Germinal center (tissue), 1 donor: Measurements from ENCODE around the gene ZFP91.
A peak's percentile ranks its signal among the peaks of the same experiment; 100 is the strongest.
"Not testable (repeated sequence)": the region's sequence is repeated elsewhere in the genome, so short reads cannot be mapped to it uniquely, and the experiment has no call there.

Experiments
- DNase-seq: peaks from one replicate; pipeline ENCODE4 v3.0.0; 2012; ENCODE audit warnings: mixed read lengths, low spot score

The ZFP91 gene, protein sequence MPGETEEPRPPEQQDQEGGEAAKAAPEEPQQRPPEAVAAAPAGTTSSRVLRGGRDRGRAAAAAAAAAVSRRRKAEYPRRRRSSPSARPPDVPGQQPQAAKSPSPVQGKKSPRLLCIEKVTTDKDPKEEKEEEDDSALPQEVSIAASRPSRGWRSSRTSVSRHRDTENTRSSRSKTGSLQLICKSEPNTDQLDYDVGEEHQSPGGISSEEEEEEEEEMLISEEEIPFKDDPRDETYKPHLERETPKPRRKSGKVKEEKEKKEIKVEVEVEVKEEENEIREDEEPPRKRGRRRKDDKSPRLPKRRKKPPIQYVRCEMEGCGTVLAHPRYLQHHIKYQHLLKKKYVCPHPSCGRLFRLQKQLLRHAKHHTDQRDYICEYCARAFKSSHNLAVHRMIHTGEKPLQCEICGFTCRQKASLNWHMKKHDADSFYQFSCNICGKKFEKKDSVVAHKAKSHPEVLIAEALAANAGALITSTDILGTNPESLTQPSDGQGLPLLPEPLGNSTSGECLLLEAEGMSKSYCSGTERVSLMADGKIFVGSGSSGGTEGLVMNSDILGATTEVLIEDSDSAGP

DNA sequence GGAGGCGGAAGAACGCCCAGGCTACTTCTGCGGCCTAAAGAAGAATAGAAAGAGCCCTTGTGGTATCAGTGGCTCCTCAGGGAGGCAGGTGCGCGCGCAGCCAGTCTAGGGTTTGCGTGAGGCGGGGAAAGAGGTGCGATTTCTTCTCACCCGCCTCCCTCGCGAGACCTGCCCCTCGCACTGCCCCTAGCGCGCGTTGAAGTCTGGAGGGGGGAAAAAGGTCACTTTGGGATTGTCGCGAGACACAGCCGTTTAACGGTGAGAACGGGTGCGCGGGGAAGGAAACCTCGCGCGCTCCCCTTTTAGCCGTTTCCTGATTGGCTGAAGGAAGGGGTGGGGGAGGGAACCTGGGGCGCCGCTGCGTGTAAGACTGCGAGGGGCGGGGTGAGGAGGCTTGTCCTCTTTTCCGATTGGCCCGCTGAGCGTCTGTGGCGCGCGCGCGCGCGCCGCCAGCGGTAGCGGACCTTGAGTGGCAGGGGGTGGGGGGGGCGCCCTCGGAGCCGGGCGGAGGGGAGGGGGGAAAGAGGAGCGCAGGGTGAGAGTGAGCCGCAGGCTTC is at the start of gene ZFP91:
TSS of gene ZFP91 (plus strand) at position 429 of the 557 bp plus-strand sequence. CDS start 219 bp downstream, outside the sequence.
- peak; percentile 93 for DNase-seq

DNA sequence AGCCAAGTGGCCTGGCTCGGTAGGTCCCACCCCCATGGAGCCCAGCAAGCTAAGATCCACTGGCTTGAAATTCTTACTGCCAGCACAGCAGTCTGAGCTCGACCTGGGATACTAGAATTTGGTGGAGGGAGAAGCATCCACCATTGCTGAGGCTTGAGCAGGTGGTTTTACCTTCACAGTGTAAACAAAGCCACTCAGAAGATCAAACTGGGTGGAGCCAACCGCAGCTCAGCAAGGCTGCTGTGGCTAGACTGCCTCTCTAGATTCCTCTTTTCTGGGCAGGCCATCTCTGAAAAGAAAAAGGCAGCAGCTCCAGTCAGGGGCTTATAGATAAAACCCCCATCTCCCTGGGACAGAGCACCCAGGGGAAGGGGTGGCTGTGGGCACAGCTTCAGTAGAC is 48.6 kb upstream of the ZFP91 start:
- DNase-seq: no peak

DNA sequence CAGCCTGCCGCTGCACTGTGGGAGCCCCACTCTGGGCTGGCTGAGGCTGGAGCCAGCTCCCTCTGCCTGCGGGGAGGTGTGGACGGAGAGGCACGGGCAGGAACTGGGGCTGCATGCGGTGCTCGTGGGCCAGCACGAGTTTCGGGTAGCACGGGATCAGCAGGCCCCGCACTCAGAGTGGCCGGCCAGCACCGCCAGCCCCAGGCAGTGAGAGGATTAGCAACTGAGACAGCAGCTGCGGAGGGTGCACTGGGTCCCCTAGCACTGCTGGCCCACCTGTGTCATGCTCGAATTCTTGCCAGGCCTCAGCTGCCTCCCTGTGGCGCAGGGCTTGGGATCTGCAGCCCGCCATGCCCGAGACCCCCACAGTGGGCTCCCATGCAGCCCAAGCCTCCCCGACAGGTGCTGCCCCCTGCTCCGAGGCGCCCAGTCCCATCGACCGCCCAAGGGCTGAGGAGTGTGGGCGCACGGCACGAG is 47.0 kb upstream of the ZFP91 start:
- no peak for DNase-seq

DNA sequence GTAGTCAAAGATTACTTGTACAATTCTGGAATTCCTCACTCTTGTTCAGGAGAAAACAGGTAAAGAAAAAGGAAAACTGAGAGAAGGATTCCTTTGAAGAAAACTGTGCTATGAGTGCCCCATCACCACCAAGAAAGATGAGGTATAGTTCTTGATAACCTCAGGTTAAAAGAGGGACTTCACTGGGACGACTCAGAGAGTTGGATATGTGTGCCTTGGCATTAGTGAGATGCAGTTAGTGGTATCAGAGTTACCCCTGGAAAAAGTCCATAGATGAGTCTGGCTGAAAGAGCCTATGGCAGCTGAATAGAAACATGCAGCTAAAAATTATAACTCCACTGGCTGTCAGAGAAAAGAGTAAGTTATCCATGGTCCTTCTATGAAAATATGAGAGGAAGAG is 32.0 kb upstream of the ZFP91 start:
- no peak for DNase-seq

- no peak for DNase-seq
Measured at GRCh38 chr11:58549644-58550043, 29.2 kb upstream of the ZFP91 start.

DNA sequence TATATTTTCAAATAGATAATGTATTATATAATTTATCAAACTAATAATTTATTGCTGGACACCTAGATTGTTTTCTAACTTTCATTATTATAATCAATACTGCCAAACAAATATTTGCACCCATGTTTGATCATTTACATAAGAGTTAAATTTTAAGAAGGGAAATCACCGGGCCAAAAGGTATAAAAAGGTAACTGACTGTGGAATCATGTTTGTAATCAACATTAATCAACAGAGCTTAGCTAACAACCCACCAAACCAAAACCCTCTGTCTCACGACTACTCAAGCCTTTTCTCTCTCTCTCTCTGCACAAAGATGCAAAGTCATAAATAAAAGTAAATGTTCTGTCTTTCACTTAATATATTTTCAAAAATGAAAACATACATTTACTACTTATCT is 18.0 kb upstream of the ZFP91 start:
- DNase-seq: no peak

- DNase-seq: no peak
Measured at GRCh38 chr11:58561394-58562098, 17.3 kb upstream of the ZFP91 start.

DNA sequence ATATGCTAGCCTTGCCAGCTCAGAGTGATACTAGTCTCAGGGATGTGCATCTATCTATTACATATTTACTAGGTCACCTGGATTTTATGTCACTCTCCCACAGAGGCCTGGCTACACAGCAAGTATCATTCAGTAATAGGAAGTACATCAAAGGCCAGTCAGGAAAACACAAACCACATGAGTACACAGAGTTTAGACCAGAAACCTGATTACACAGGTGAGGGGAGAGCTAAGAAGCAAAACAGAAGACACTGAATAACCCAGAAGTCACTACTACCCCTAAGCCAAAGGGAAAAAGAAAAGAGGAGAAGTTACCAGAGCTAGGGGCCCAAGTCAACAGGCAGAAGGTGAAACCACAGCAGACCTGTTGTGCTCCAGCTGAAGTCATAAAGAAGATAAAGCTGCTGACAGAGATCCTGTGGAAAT is 16.5 kb upstream of the ZFP91 start:
- no peak for DNase-seq

DNA sequence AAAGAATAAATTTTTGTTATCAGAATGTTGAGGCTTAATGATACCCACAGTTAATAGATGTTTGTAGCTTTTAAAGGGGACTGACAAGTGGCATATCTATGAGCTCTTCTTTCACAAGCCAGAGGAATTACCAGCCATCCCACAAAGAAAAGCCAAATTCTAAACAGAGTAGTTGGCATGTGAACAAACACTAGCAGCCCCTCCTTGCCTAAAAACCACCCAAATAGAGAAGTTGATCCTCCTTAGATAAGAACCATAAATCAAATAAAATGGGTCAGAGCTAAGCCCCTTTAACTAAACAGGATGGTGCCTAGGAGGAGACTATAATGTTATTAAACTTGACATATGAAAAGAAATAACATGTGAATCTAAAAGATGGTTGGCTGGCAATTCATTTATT is 14.6 kb upstream of the ZFP91 start:
- no peak for DNase-seq

DNA sequence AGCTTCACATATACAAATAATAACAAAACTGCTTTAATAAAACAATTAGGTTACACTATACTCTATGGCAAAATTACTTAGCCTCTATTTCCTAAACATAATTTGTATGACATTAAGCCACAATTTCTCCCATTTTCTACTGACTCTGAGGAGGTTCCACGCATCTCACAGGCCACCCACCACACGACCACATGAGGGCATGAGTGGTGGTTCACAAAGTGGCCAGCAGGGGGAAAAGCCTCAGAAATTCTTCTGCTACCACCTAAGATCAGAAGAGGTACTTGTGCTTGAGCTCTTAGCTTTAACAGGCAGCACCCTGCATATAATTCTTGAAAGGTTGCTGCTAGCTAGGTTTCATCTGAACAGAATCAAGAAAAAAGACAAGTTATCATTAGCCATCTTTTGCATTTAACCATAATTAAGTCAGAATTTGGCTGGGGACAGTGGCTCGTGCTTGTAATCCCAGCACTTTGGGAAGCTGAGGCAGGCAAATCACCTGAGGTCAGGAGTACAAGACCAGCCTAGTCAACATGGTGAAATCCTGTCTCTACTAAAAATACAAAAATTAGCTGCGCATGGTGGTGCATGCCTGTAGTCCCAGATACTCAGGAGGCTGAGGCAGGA is 10.9 kb upstream of the ZFP91 start:
- peak; percentile 58 for DNase-seq

DNA sequence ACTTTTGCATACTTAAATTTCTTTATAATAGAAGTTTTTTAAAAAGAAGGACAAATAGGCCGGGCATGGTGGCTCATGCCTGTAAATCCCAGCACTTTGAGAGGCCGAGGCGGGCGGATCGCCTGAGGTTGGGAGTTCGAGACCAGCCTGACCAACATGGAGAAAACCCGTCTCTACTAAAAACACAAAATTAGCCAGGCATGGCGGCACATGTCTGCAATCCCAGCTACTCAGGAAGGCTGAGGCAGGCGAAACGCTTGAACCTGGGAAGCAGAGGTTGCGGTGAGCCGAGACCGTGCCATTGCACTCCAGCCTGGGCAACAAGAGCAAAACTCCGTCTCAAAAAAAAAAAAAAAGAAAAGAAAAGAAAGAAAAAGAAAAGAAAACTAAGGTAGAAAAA is 6.0 kb upstream of the ZFP91 start:
- not testable (repeated sequence) for DNase-seq

DNA sequence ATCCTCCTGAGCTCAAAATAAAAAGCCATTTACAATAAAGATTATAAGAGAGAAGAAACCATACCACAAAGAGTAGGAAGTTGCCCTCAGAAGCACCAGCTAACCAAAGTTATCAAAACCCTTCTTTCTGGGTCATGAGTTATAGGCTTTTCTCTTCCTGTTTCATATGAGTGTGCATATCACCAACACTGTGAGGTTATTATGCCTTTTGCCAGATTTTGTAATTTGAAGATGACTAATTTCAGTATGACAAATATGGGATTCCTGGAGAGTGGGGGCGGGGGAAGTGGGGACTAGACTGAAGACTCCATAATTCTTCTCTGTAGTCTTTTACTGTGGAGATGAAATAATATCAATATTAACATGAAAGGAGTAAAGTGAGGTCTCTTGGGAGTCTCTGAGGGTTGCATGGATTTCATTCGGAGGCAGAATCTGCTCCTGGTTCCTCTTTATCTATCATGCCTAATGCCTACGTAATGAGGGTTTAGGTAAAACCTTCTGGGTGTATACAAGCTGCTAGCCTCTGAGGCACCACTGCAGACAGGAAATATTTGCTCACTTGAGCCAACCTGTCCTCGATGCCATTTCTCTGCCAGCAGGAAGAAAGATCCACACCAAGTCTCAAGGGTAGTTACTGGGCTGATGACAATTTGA is 5.3 kb upstream of the ZFP91 start:
- peak; percentile 42 for DNase-seq

- DNase-seq: no peak
Measured at GRCh38 chr11:58574881-58575280, 4.0 kb upstream of the ZFP91 start.

GRCh38 chr11:58575377-58576020 is 3.4 kb upstream of the ZFP91 start, which contains the start of gene LPXN:
Gene LPXN, minus strand, starts transcription at chr11:58575856. Its CDS starts 84 bp downstream, at chr11:58575772.
- DNase-seq: peak; percentile 51

DNA sequence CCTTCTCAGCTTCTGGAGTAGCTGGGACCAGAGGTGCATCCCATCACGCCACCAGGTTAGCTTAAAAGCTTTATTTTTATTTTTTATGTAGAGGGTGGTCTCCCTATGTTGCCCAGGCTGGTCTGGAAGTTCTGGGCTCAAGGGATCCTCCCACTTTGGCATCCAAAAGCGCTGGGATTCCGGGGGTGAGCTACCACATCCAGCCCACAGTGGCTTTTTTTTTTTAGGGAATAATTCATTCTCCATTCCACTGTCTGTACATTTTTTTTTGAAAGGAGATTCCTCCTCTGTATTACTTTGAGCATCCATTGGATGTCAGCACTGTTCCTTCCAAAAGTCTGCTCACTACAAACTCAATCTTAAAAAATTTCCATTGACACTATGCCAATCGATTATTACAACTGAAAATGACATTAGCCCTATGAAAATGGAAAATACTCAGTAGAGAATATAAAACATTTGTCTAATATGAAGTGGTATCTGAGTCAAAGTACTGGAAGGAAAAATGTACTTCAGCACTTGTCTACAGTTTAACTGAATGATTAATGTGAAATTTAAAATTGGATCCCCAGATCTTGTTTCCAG is 1.9 kb upstream of the ZFP91 start:
- no peak for DNase-seq

DNA sequence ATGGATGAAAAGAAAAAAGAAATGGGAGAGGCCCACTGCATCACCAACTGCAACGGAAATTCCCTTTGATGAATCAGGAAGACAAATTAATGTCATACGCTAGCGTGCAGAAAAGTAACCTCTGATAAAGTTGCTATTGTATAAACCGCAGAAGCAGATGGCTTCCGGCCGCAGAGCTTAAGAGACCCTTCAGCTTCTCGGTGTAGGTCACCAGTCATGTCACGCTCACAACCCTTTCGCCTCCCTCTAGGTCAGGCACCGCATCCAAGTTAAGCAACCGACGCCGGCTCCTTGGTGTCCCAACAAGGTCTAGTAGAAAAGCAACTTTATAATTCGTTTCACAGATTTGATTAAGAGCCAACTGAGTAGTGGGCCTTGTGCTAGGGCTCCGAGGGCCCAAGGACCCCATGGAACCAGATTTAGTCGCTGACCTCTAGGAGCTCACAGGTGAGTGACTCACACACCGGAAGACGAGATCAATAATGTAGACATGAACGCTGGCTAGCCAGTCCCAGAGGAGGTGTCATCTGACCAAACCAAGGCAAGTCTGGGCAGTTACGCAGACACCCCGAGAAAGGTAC is 1.2 kb upstream of the ZFP91 start:
- peak; percentile 24 for DNase-seq

- peak; percentile 76 for DNase-seq
Measured at GRCh38 chr11:58578136-58578634, 678 bp upstream of the ZFP91 start.

- DNase-seq: peak; percentile 81
Measured at GRCh38 chr11:58579192-58580129, 598 bp downstream of the ZFP91 start.

GRCh38 chr11:58580311-58580710 is 1.4 kb downstream of the ZFP91 start:
- no peak for DNase-seq
